Activated gamma-delta T cell (primary cell): Measurements from ENCODE around the gene CALY.

Experiments used
- DNase-seq: peaks from one replicate; lab custom pipeline; 2025; lab: John Stamatoyannopoulos, UW

CALY gene

DNA sequence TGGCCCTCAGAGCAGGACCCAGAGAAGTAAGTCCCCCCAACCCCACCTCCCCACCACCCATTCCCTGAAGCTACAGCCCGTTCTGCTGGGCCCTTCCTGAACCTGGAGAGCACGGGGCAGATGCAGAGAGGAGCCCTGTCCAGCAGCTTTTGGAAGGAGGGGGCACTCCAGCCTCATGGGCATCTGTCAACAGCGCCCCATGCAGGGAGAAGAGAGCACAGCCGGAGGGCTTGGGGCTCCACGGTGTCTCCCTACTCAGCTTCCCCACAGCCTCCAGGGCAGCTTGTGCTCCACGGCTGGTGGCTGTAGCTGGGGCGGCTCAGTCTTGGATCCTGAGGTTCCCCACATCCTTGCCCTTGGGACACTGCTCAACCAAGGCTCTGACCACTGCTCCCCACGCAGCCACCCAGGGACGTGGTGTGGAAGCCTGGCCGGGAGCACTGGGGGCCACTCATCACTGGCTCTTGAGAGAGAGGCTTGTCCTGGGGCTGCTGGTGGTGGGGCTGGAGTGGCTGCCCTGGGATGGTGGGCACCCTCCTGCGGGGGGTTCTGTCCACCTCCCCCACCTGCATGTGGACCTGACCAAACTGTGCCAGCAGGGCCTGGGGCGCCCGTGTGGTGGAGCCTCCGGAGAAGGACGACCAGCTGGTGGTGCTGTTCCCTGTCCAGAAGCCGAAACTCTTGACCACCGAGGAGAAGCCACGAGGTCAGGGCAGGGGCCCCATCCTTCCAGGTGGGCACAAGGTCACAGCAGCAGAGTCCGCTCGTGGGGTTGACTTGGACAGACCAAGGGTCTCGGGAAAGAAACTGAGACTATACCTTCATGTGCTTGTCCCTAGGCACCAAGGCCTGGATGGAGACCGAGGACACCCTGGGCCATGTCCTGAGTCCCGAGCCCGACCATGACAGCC lies 15.0 kb upstream of the CALY start:
- no peak for DNase-seq

DNA sequence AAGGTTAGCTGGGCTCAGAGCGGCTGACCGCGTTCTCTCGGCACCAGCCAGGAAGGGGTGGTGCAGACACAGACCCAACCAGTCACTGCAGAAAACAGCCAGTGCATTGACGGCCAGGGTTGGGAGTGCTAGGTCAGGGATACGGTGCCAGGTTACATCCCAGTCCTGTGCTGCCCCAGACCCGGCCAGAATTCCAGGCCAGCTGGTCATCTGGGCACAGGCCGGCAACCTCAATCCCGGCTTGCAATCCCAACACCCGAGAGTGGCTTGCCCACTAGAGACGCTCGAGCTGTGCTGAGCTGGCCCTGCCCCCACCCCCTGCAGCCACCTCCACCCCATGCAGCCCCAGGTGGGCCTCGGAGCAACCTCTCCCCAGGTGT lies 14.2 kb upstream of the CALY start:
- no peak for DNase-seq

DNA sequence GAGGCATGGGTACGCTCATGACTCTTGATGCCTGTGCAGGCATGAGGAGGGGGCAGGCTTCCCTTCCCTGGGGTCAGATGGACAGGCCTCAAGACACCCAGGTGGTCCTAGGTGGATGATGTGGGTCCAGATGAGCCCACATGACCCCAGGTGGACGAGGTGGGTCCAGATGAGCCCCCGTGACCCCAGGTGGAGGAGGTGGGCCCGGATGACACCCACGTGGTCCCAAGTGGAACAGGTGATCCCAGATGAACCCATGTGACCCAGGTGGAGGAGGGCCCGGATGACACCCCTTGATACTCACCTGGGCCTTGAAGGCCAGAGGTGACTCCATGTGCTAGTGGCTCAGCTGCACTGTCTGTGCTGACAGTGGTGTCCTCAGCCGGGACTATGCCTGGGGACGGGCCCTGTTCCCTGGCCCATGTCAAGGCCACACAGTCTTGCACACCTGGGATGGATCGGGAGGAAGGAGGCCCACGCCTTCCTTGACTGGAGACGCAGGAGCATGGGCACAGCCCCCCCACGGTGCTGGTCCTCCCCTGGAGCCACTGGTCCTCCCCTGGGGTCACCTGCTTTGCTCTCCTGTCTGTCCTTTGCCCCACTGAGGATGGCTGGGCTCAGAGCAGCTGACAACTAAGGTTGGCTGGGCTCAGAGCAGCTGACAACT lies 13.7 kb upstream of the CALY start:
- no peak for DNase-seq

DNA sequence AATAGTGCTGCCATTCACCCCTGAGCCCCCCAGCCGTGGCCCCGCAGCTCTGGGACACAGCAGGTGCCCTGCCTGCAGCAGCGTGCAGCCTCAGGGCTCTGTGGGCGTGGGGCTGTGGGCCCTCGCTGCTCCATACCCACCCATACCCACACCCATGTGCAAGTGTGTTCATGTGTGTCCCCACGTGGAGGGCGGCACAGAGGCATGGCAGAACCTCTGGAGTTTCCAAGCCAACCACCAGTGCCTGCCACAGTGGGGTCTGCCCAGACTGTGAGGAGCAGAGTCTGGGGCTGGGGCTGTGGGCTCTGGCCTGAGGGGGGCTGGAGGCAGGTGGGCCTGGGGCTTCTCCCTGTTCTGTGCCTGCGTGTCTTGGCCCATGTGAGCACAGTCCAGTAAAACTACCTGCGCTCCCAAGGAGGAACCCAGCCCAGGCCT lies 12.9 kb upstream of the CALY start:
- no peak for DNase-seq

DNA sequence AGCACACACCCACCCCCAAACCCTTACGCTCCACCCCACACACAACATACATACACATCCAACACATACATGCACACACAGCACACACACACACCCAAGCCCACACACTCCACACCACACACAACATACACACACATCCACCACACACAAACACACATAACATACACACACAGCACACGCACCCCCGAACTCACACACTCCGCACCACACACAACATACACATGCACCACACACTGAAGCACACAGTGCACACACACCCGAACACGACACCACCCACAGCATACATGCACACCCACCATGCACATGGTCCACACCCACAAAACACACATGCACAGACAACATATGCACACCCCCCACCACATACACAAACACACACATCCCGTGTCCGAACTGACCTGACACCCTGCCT lies 12.5 kb upstream of the CALY start:
- DNase-seq = no peak

DNA sequence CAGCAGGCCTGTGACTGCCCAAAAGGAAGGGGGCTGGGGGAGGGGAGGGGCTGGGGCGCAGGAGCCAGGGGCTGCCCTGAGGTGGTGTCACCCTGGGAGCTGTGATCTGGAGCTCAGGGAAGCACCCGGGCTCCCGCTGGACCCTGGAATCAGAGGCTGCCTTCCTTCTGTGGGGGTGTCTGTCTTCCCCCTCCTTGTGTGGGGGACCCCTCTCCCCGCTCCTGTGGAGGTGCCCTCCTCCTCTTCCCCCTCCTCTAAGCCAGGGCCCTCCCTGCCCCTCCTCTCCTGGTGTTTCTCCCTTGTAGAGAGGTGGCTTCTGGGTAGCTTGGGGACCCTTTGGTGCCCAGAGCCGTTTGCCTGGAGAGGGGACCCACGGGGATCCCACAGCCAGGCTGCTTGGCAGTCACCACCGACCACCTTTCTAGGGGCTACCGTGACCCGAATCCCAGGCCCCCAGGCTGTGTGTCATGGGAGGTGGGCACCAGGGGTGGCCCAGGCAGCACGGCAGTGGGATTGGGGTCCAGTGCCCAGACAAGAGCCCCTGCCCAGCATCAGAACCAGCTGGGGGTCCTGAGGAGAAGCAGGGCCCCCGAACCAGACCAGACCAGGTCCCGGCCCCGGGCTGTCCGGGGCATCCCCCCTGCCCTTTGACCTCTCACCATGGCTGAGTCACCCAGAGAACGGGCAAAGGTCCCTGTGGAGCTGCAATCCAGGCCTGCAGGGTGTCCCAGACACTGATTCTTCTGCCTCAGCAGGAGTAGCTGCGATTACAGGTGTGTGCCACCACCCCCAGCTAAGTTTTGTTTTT lies 11.2 kb upstream of the CALY start:
- DNase-seq = no peak

DNA sequence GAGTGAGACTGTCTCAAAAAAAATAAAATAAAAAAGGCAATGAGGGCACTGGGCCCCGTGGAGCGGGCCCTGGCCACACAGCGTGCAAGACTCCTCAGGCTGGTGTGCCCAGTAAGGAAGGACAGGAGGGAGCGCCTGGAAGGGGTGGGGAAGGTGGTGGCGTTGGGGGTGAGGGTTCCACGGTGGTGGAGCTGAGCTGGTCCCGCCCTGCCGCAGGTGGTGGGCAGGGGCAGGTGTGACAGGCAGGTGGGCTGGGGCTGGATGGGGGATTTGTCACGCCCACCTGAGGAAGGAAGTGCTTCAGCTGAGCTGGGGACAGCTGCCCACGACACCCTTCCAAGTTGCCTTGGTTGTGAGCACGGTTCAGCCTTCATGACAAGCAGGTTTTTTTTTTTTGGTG lies 9.7 kb upstream of the CALY start:
- DNase-seq = no peak

DNA sequence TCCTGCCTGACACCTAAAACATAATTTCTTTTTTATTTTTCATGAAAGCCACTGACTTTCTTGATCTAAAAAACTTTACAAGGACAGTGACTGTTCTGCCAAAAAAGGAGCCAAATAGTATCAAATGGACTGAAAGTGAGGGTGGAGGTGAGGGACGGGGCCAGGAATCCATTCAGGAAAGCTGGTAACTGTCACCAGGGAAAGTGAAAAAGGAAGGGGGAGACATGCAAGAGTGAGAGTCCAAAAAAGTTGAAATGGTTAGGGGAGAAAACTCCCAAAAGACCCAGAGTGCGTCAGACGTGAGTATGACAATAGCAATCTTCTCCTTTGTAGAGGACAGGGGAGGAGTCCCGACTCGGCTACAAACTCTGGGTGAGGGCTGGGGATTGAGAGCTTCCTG lies 7.5 kb upstream of the CALY start:
- DNase-seq = no peak

DNA sequence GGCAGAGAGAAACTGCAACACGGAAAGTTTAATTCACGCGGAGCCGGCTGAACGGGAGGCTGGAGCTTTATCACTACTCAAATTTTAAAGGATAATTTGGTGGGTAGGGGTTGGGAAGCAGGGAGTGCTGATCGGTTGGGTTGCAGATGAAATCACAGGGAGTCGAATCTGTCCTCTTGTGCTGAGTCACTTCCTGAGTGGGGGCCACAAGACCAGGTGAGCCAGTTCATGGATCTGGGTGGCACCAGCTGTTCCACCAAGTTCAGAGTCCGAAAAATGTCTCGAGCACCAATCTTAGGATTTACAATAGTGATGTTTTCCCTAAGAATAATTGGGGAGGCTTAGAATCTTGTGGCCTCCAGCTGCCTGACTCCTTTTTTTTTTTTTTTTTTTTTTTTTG lies 6.9 kb upstream of the CALY start:
- DNase-seq = no peak

DNA sequence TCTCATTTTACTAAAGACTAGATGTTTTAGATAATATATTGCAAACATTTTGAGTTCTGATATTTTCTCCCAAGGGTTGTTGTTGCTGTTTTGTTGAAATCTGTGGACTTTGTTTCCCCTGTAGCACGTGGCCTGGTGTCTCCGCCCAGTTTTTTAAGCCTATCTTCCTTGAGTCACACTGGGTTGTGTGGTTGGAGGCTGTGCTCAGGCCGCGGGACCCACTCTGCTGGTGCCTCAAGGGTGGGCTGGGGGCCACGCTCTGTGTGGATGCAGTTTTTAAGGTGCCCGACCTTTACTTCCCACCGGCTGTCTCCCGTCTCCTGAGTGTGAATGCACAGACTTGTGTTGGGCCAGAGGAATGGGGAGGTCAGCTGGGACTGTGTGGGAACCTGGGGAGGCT lies 6.2 kb upstream of the CALY start:
- no peak for DNase-seq

DNA sequence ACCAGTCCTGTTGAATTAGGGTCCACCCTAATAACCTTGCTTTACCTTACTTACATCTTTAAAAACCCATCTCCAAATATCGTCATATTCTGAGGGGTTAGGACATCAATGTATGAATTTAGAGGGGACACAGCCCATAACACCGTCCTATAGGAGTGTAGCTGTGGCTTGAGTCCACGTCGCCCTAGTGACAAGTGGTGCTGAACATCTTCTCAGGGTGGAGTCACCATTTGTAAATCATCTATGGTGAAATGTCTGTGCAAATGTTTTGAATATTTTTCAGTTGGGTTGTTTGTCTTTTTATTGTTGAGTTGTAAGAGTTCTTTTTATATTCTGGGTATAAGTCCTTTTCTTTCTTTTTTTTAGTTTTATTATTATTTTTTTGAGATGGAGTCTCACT lies 5.3 kb upstream of the CALY start:
- no peak for DNase-seq

DNA sequence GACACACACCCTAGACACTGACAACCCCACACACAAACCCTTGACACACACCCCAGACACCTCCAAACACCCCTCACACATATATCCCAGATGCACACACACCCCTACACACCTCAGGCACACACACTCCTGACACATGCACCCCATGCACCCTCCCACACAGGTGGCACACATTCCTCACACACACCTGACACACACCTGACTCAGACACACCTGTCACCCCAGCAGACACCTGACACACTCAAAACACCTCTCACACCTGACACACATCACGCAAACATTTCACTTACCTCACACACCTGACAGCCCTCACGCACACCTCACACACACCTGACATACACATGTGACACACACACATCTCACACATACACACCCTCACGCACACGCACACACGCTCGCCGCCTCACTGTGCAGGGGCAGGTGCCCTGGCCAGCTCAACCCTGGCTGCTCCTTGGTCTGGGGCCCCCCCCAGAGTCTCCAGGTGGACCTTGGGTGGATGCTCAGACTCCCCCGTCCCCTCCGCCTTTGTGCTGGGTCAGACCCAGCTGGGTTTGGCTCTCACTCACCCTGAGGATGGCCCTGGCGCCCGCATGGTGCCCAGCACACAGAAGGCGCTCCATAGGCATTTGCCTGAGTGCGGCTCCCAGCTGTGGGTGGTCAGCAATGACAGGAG lies 3.1 kb upstream of the CALY start:
- no peak for DNase-seq

DNA sequence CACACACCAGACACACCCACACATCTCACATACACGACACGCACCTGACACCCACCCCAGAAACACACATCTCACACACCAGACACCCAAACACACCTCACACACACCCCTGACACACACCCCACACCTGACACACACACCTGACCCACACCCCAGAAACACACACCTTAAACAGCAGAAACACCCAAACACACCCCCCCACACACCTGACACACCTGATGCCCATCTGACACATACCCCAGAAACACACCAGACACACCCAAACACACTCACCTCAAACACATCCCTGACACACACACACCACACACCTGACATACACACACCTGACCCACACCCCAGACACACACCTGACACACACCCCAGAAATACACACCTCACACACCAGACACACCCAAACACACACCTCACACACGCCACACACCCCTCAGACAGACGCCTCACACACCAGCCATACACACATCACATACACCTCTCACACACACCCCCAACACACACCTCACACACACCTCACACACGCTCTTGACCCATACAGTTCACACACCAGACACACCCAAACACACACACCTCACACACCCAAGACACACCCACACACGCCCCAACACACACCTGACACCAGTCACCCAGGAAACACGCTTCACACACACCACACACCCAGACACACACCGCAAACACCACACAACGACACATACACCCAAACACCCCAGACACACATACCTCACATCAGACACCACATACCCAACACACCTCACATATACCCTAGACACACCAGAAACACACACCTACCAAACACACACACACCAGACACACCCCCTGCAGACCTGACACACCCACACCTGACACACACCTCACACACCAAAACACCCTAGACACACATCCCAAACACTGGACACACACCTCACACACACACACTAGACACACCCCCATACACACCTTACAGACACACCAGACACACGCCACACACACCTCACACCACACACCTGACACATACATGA lies 1.7 kb upstream of the CALY start:
- no peak for DNase-seq

DNA sequence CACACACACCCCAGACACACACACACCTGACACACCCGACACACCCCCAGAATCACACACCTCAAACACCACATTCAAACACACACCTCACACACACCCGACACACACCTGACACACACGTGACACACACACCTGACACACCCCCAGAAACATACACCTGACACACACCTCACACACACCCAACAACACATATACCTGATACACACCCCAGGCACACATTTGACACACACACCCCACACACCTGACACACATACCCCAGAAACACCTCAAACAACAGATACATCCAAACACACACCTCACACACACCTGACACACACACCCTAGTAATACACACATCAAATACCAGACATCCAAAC lies 652 bp upstream of the CALY start:
- no peak for DNase-seq

DNA sequence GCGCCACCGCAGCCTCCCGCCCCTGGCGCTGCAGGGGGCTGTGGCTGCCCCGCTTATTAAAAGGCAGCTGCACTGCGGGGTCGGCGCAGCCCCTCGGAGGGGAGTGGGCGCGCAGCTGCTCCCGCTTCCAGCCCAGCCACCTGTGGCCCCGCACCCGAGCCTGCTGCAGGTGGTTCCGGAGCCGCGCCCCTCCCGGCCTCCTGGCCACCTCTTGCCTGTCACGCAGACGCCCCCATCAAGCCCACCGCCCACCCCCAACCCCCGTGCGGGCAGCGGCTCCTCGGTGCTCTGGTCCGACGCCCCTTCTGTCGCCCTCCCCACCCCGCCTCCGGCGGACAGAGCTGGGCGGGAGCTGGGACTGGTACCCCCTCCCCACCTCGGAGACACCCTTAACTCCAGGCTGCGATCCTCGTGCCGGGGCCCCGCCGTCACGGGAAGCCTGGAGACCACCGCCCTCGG lies 549 bp downstream of the CALY start:
- no peak for DNase-seq

DNA sequence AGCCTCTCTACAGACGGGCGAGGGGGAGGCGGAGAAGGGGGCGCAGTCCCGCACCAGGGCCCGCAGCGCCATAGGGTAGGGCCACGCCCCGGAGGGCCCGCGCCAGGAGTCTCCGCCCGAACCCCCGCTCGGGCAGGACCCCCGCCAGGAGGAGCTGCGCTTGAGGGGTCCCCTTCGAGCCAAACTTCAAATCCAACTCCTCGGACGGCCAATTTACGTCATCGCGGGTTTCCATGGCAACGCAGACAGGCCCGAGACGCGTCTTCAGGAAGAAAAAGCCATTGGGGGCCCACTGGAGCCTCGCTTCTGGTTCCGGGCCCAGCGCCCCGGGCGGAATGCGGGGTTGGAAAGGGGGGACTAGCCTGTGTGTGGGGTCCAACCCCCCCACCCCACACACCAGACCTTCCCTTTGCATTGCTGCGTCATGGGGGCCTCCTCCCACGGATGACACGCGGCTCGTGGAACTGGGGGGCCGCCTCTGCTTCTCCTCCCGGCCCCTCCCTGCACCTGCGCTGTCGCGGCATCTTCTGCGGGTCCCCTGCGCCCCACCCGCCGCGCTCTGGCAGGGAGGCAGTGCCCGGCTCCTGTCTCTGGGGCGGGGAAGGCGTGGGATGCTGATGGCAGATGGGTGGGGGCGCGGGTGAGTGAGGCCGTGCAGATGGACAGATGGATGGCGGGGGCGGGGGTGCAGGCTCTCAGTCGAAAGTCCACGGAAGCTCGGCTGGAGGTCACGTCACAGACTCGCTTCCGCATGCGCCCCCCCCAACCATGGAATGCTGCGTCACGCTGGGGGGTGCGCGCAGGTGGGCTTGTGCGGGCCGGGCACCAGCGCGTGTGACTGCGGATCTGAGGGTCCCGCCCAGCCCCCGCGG lies 1.2 kb downstream of the CALY start:
- peak; percentile 51 for DNase-seq

DNA sequence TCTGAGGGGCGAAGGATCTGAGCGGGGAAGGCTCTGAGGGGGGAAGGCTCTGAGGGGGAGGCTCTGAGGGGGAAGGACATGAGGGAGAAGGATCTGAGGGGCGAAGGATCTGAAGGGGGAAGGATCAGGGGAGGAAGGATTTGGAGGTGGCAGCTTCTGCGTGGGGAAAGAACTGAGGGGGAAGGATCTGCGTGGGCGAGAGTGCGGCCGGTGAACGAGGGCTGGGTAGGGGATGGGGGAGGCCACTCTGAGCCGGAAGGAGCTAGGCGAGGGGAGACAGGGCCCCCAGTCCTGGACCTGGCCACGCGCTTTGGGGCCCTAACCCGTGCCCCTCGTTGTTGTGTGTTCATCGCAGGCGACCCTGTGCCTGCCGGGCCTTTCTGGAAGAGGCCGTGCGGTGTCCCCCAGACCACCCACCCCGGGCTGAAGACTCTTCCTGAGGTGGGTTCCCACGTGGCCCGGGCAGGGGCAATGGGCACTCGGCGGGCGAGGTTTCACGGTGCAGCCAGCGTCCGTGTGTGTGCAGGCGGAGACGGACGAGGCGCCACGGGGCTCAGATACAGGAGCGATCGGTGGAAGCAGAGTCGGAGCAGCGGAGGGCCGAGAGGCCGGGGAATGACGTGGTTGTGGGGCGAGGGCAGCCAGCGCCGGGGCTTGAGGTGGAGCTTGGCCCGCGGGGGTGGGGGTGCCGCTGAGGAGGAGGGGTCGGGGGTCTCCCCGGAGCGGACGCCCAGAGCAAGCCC lies 2.0 kb downstream of the CALY start:
- DNase-seq = no peak

DNA sequence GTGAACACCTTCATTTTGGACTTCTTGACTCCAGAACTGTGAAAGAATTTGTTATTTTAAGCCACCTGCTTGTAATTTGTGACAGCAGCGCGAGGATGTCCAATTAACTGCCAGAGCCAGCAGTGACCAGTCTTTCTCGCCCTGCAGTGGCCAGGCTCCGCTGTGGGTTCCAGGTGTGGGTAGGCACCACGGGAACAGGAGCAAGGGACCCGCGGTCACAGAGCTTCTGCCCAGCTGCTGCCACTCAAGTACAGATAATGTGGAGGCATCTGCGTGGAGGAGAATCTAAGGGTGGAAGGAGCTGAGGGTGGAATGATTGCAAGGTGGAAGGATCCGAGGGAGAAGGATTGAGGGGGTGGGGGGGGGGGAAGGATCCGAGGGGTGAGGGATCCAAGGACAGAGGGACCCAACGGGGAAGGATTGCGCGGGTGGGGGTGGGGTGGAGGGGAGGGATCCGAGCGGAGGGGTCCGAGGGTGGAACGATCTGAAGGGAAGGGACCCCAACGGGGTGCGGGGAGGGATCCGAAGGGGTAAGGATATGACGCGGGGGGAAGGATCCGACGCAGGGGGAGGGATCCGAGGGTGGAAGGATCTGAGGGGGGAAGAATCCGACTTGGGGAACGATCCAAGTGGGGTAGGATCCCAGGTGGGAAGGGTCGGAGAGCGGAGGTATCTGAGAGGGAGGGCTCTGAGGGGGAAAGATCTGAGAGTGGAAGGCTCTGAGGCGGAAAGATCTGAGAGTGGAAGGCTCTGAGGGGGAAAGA lies 3.6 kb downstream of the CALY start:
- DNase-seq = no peak
